HCT116 (cell line): ENCODE results near the gene MEPCE. TPM values are rescaled to one million over a fixed set of nuclear protein-coding genes. Genes with fewer than 3 reads are reported as not detected.
A peak's percentile ranks its signal among the peaks of the same experiment; 100 is the strongest.

Source experiments
- ATAC-seq: fragments of 200-7000 bp; cut with Tn5 transposase; 2 replicates; pipeline ENCODE4 v1.9.1; 2020; ENCODE audit warnings: mild to moderate bottlenecking, moderate library complexity
- BruUV-seq: library from RNA; stranded (reverse); fragments of 400-500 nt; replicated peaks from 2 replicates; lab custom pipeline; 2021; lab: Mats Ljungman, UMichigan
- CTCF ChIA-PET: fragments of 300-600 bp; sonication (Branson Sonifier 250); formaldehyde crosslinking; loops from one replicate; lab custom pipeline; 2021; ENCODE audit warnings: antibody characterized with exemption; lab: Charles Lee
- POLR2A ChIA-PET: fragments of 300-600, 350-600 bp; sonication (Branson Sonifier 250); formaldehyde crosslinking; loops from one replicate; lab custom pipeline; 2021; ENCODE audit warnings: antibody characterized with exemption; lab: Charles Lee
- RAD21 ChIA-PET, 2 experiments: fragments of 300-600 bp; sonication (Branson Sonifier 250); formaldehyde crosslinking; loops; one replicate each; lab custom pipeline; 2023; ENCODE audit warnings: low total read pairs in 2 of 2; ENCODE audit not compliant: uncharacterized antibody in 2 of 2, unreplicated experiment in 2 of 2, low non-redundant PET in 1 of 2; lab: Charles Lee
- DNase-seq: peaks from one replicate; pipeline ENCODE4 v3.0.0-alpha.2; 2010; ENCODE audit warnings: low read depth, low spot score
- H2AFZ ChIP-seq: fragments of 200-600 bp; shearing (Covaris generic), sonication (generic); 2 replicates; pipeline ENCODE4 v1.6.1; 2017; ENCODE audit warnings: low read depth, mixed run types, mixed read lengths, antibody characterized with exemption, low read length; ENCODE audit not compliant: poor library complexity, severe bottlenecking
- H3K27ac ChIP-seq: 2 replicates; pipeline ENCODE4 v1.5.1; 2012; ENCODE audit warnings: low read depth, low read length
- H3K27me3 ChIP-seq: fragments of 200-600 bp; sonication (generic); 2 replicates; pipeline ENCODE4 v1.6.1; 2016; ENCODE audit warnings: mixed run types, low read length, mixed read lengths; ENCODE audit not compliant: insufficient read depth
- H3K36me3 ChIP-seq, 2 experiments: fragments of 200-500 bp in 1 of 2; fragments of 200-600 bp in 1 of 2; sonication (Bioruptor generic) in 1 of 2; sonication (generic) in 1 of 2; 2 replicates each; pipeline versions ENCODE4 v1.5.1 to v1.6.1; 2014 to 2016; ENCODE audit warnings: low read length in 2 of 2, inconsistent platforms in 1 of 2, mixed read lengths in 1 of 2, mixed run types in 1 of 2; ENCODE audit not compliant: insufficient read depth in 2 of 2, control insufficient read depth in 1 of 2
- H3K4me1 ChIP-seq, 2 experiments: fragments of 200-600 bp in 1 of 2; sonication (generic) in 1 of 2; 2 replicates each; pipeline versions ENCODE4 v1.5.1 to v1.6.1; 2012 to 2017; ENCODE audit warnings: low read length in 2 of 2, inconsistent platforms in 1 of 2, mild to moderate bottlenecking in 1 of 2, mixed read lengths in 1 of 2, mixed run types in 1 of 2, moderate library complexity in 1 of 2; ENCODE audit not compliant: insufficient read depth in 2 of 2, control insufficient read depth in 1 of 2
- H3K4me2 ChIP-seq: fragments of 200-600 bp; sonication (generic); 2 replicates; pipeline ENCODE4 v1.6.1; 2017; ENCODE audit warnings: mixed run types, low read length, mixed read lengths
- H3K4me3 ChIP-seq, 2 experiments: fragments of 200-600 bp in 1 of 2; sonication (generic) in 1 of 2; replicated peaks in 1 of 2; 2 replicates each; pipeline ENCODE4 v1.5.1; 2011 to 2016; ENCODE audit warnings: low read length in 2 of 2, control low read depth in 1 of 2, low read depth in 1 of 2, mild to moderate bottlenecking in 1 of 2, mixed read lengths in 1 of 2, mixed run types in 1 of 2
- H3K79me2 ChIP-seq: fragments of 200-600 bp; sonication (generic); 2 replicates; pipeline ENCODE4 v1.6.1; 2017; ENCODE audit warnings: mild to moderate bottlenecking, mixed run types, low read length, moderate library complexity, mixed read lengths; ENCODE audit not compliant: insufficient read depth
- H3K9ac ChIP-seq: fragments of 200-600 bp; sonication (generic); 2 replicates; pipeline ENCODE4 v1.6.1; 2016; ENCODE audit warnings: low read length, mixed read lengths
- H3K9me2 ChIP-seq: fragments of 200-600 bp; sonication (generic), shearing (Covaris generic); 2 replicates; pipeline ENCODE4 v1.6.1; 2017; ENCODE audit warnings: mixed run types, mild to moderate bottlenecking, moderate library complexity; ENCODE audit not compliant: insufficient read depth
- H3K9me3 ChIP-seq, 2 experiments: fragments of 200-500 bp in 1 of 2; fragments of 200-600 bp in 1 of 2; sonication (Bioruptor generic) in 1 of 2; sonication (generic) in 1 of 2; 2 replicates each; pipeline ENCODE4 v1.6.1; 2014 to 2017; ENCODE audit warnings: low read length in 2 of 2, mixed read lengths in 2 of 2, inconsistent platforms in 1 of 2, low read depth in 1 of 2, mild to moderate bottlenecking in 1 of 2, mixed run types in 1 of 2, moderate library complexity in 1 of 2; ENCODE audit not compliant: control insufficient read depth in 1 of 2, insufficient read depth in 1 of 2
- H4K20me1 ChIP-seq: fragments of 200-600 bp; sonication (generic), shearing (Covaris generic); 2 replicates; pipeline ENCODE4 v1.6.1; 2017; ENCODE audit warnings: mixed run types, mild to moderate bottlenecking, moderate library complexity; ENCODE audit not compliant: insufficient read depth
- CBX3 ChIP-seq: IDR thresholded peaks from 2 replicates; pipeline ENCODE4 v1.6.1; 2012; ENCODE audit warnings: low read depth
- TCF7L2 ChIP-seq: IDR thresholded peaks from 2 replicates; pipeline ENCODE4 v1.7.0; 2011; ENCODE audit warnings: borderline replicate concordance, inconsistent platforms; ENCODE audit not compliant: insufficient read depth, insufficient read length; ENCODE audit errors: extremely low read depth
- intact Hi-C: fragments of 100-400 bp; cut with micrococcal nuclease; formaldehyde crosslinking; loops from 2 replicates; pipeline ENCODE4 v1.10.0; 2022
- total RNA-seq: library from RNA; stranded (reverse); gene quantifications from one replicate; pipeline ENCODE4 v1.2.1, GENCODE V29; 2021; ENCODE audit not compliant: unreplicated experiment
- TF ChIP-seq, protein P1 (sequence below): IDR thresholded peaks from 2 replicates; pipeline ENCODE4 v1.6.1; 2012; ENCODE audit warnings: low read depth

Gene MEPCE
- total RNA-seq, 1 experiment from 2014 or later, result 44.4 TPM

DNA sequence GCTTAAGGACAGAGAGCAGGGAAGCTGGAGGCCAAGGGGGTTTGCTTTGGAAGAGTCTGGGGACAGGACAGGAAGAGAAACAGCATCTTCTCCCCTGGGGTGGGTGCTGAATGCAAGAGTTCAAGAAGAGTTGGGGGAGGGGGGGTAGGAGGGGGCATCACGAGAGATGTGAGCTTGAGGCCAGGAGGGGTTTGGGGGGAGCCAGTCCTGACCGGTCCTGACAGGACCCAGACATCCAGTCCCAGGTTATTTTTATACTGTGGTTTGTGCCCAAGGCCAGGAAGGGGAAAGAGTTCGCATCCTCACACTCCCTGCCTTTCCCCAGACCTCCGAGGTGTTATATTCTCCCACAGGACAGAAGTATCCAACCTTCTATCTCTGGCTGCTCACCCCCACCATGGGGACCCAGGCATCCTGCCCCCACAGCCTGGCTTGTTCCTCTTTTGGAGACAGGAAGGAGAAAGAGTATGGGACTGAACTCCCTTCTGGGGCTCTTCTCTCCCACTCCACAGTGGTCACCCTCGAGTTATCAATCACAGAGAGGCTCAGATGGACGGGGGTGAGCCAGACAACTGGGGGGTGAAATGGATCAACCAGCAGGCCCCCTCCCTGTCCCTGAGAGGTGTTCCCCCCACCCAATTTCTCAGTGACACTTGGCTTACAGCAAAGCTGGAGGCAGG, 46.6 kb downstream of the MEPCE start:
- CTCF ChIA-PET, result no interaction called here
- peaks cover 0 to 2% of the 10 kb centered on the region in 2 experiments; a peak in 1 of 4 replicates for H3K36me3 ChIP-seq
- peaks cover 9 to 30% of the 10 kb centered on the region in 2 experiments for H3K4me1 ChIP-seq
- no peaks in the 10 kb centered on the region for H4K20me1 ChIP-seq
- peaks cover 6% of the 10 kb centered on the region; the same call in 1 of the 2 replicates for H3K79me2 ChIP-seq
- H2AFZ ChIP-seq, result no peak overlapping the region
- no peak overlapping the region for H3K9ac ChIP-seq
- TF ChIP-seq, protein P1, sequence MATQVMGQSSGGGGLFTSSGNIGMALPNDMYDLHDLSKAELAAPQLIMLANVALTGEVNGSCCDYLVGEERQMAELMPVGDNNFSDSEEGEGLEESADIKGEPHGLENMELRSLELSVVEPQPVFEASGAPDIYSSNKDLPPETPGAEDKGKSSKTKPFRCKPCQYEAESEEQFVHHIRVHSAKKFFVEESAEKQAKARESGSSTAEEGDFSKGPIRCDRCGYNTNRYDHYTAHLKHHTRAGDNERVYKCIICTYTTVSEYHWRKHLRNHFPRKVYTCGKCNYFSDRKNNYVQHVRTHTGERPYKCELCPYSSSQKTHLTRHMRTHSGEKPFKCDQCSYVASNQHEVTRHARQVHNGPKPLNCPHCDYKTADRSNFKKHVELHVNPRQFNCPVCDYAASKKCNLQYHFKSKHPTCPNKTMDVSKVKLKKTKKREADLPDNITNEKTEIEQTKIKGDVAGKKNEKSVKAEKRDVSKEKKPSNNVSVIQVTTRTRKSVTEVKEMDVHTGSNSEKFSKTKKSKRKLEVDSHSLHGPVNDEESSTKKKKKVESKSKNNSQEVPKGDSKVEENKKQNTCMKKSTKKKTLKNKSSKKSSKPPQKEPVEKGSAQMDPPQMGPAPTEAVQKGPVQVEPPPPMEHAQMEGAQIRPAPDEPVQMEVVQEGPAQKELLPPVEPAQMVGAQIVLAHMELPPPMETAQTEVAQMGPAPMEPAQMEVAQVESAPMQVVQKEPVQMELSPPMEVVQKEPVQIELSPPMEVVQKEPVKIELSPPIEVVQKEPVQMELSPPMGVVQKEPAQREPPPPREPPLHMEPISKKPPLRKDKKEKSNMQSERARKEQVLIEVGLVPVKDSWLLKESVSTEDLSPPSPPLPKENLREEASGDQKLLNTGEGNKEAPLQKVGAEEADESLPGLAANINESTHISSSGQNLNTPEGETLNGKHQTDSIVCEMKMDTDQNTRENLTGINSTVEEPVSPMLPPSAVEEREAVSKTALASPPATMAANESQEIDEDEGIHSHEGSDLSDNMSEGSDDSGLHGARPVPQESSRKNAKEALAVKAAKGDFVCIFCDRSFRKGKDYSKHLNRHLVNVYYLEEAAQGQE, result no peak
- TF ChIP-seq CBX3 (no peak), TCF7L2 (no peak)
- H3K27me3 ChIP-seq, result no peaks in the 10 kb centered on the region
- no peak overlapping the region for H3K4me2 ChIP-seq
- POLR2A ChIA-PET, result no interaction called here
- no peak overlapping the region for H3K4me3 ChIP-seq
- ATAC-seq (no peak), DNase-seq (no peak)
- H3K9me2 ChIP-seq, result no peaks in the 10 kb centered on the region
- H3K27ac ChIP-seq, result no peak overlapping the region
- RAD21 ChIA-PET, result no interaction called here
- intact Hi-C loops, result no loop called here
- H3K9me3 ChIP-seq, result no peaks in the 10 kb centered on the region
- BruUV-seq, result TSS peak; percentile 15
